Colonic mucosa (tissue), 4 donors: ENCODE data around the gene DGKB. TPM values are rescaled to one million over a fixed set of nuclear protein-coding genes. Genes with fewer than 3 reads are reported as not detected.

ENCODE experiments used
- DNase-seq: peaks from one replicate; pipeline ENCODE4 v3.0.0-alpha.2; 2020
- H3K27ac ChIP-seq: fragments of 200-600 bp; one replicate; pipeline ENCODE4 v1.8.0; 2021
- H3K27me3 ChIP-seq: fragments of 200-600 bp; one replicate; pipeline ENCODE4 v1.8.0; 2021
- H3K36me3 ChIP-seq: fragments of 200-600 bp; one replicate; pipeline ENCODE4 v1.8.0; 2021
- H3K4me1 ChIP-seq: fragments of 200-600 bp; one replicate; pipeline ENCODE4 v1.8.0; 2021; ENCODE audit warnings: mild to moderate bottlenecking
- H3K4me3 ChIP-seq: fragments of 200-600 bp; one replicate; pipeline ENCODE4 v1.8.0; 2021
- H3K9ac ChIP-seq, 2 donors: one replicate each; pipeline ENCODE4 v1.7.0; 2013; ENCODE audit warnings: control low read depth in 2 of 2, low read depth in 2 of 2, low read length in 2 of 2
- H3K9me3 ChIP-seq: fragments of 200-600 bp; one replicate; pipeline ENCODE4 v1.8.0; 2021
- intact Hi-C: fragments of 100-400 bp; cut with DNase I; formaldehyde crosslinking; loops from one replicate; pipeline ENCODE4 v1.14.1; 2022
- total RNA-seq, 2 donors: library from RNA; stranded (reverse); fragmentation: NEBNext Ultra II Directional in 1 of 2; extraction: Animal tissue kit (Norgen Biotek cat#: 25700) in 1 of 2; gene quantifications; one replicate each; pipeline ENCODE4 v1.2.1, GENCODE V29; 2021
- TF ChIP-seq, protein P1 (sequence below): fragments of 200-600 bp; IDR thresholded peaks from one replicate; pipeline ENCODE4 v1.8.0; 2022; ENCODE audit warnings: antibody characterized with exemption, mild to moderate bottlenecking
- donor health status: healthy.
- donor health status: DM: no; HTN: no; CAD: no.
- donor health status: DM: no; HTN: no; CAD: no.

DGKB gene
- total RNA-seq, 2 donors from 2014 or later = 0.25 to 0.61 TPM

DNA sequence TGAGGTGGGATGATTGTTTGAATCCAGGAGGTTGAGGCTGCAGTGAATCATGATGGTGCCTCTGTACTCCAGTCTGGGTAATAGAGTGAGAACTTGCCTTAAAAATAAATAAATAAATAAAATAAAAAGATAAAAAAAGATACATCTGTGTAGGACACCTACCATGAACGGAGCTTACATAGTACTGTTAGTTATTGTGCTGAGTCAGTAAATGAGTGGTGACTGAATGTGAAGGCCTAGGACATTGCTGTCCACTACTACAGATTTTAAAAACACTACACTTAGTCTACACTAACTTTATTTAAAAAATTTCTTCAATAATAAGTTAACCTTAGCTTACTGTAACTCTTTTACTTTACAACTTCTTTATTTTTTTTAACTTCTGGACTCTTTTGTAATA, 806.4 kb downstream of the DGKB start:
- no peaks in the 10 kb centered on the region for H3K4me1 ChIP-seq
- no peaks in the 10 kb centered on the region for H3K27me3 ChIP-seq
- DNase-seq = no peak
- H3K36me3 ChIP-seq = no peaks in the 10 kb centered on the region
- intact Hi-C loops = no loop called here
- TF ChIP-seq, protein P1, sequence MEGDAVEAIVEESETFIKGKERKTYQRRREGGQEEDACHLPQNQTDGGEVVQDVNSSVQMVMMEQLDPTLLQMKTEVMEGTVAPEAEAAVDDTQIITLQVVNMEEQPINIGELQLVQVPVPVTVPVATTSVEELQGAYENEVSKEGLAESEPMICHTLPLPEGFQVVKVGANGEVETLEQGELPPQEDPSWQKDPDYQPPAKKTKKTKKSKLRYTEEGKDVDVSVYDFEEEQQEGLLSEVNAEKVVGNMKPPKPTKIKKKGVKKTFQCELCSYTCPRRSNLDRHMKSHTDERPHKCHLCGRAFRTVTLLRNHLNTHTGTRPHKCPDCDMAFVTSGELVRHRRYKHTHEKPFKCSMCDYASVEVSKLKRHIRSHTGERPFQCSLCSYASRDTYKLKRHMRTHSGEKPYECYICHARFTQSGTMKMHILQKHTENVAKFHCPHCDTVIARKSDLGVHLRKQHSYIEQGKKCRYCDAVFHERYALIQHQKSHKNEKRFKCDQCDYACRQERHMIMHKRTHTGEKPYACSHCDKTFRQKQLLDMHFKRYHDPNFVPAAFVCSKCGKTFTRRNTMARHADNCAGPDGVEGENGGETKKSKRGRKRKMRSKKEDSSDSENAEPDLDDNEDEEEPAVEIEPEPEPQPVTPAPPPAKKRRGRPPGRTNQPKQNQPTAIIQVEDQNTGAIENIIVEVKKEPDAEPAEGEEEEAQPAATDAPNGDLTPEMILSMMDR = no peak
- no peak overlapping the region for H3K9ac ChIP-seq
- no peaks in the 10 kb centered on the region for H3K9me3 ChIP-seq
- H3K4me3 ChIP-seq = no peak overlapping the region
- no peak overlapping the region for H3K27ac ChIP-seq

- intact Hi-C loops = no loop called here
- DNase-seq = no peak
- Histone ChIP-seq H3K4me3 (no peak overlapping the region), H3K9ac (no peak overlapping the region), H3K9me3 (no peaks in the 10 kb centered on the region), H3K4me1 (no peaks in the 10 kb centered on the region), H3K36me3 (no peaks in the 10 kb centered on the region), H3K27me3 (no peaks in the 10 kb centered on the region), H3K27ac (no peak overlapping the region)
- TF ChIP-seq, protein P1 = no peak
Measured at GRCh38 chr7:14095233-14095950, 807.2 kb downstream of the DGKB start.
